ENCODE results near the gene RREB1.
"Not testable (repeated sequence)": the region's sequence is repeated elsewhere in the genome, so short reads cannot be mapped to it uniquely, and the experiment has no call there.

Gene RREB1

DNA sequence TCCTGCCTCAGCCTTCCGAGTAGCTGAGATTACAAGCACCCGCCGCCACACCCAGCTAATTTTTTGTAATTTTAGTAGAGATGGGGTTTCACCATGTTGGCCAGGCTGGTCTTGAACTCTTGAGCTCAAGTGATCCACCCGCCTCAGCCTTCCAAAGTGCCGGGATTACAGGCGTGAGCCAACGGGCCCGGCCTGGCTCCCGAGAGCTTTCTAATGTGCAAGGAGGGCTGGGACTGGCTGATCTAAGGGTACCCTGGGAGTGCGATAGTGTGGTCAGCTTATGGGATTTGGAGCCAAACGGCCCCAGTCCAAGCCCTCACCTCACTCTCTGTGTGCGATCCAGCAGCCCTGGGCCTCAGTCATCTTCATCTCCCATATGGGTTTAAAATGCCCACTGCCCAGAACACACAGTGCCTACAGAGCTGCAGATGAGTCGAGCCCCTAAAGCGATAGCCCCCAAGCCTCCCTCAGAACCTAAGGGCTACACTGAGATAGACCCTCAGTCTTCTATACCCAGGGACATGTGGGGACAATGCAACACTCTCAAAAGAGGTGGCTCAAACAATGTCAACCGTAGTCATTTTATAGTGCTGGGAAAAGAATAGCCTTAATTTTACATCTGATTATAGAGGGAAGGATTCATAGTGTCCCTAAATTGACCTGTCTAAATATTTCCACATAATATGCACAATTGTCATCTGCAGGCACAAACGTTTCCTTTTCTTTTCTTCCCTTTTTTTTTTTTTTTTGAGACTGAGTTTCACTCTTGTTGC lies 155.2 kb downstream of the RREB1 start:
- DNase-seq (ENCODE audit: low read depth), result no peak

DNA sequence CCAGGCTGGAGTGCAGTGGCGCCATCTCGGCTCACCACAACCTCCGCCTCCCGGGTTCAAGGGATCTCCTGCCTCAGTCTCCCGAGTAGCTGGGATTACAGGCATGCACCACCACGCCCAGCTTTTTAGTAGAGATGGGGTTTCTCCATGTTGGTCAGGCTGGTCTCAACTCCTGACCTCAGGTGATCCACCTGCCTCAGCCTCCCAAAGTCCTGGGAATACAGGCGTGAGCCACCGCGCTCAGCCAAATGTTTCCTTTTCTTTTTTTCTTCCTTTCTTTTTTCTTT lies 155.7 kb downstream of the RREB1 start:
- not testable (repeated sequence) for DNase-seq (ENCODE audit: low read depth)

DNA sequence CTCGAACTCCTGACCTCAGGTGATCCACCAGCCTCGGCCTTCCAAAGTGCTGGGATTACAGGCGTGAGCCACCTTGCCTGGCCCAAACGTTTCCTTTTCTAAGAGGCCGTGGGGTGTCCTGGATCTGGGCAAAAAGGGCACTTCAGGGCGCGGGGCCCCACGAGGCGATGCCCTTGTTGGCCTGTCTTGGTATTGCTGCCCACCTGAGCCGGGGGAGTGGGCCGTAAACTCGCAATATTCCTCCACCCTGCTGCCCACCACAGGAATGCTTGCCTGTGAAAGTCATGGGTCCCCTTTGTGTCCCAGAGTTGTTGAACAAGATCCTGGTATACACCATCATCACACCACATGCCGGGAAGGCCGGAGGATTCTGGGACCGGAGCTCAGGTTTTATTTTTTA lies 156.3 kb downstream of the RREB1 start:
- no peak for DNase-seq (ENCODE audit: low read depth)

DNA sequence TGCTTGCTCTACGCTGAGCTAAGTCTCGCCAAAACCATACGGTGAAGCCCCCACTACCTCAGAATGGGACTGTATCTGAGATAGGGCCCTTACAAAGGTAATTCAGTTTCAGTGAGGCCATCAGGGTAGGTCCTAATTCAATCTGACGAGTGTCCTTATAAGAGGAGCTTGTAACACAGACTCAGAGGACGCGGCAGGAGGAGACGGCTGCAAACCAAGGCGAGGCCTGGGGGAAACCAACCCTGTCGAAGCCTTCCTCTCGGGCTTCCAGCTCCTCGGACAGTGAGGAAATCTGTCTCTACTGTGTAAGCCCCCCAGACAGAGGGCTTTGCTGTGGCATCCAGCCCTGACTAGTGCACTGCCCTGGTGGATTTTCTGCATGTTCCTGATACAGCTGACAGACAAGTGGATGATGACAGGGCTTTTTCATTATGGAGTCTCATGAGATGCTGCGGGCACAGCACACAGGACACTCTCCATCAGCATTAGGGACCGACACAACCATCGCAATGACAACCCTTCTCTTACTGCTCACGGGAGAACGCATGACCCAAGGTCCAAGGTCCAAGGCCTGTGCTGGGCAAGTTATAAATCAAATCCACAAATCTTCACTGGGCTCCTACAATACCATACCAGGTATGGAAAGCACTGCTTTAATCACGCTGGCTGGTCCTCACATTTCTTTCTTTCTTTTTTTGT lies 157.1 kb downstream of the RREB1 start:
- DNase-seq (ENCODE audit: low read depth), result no peak

DNA sequence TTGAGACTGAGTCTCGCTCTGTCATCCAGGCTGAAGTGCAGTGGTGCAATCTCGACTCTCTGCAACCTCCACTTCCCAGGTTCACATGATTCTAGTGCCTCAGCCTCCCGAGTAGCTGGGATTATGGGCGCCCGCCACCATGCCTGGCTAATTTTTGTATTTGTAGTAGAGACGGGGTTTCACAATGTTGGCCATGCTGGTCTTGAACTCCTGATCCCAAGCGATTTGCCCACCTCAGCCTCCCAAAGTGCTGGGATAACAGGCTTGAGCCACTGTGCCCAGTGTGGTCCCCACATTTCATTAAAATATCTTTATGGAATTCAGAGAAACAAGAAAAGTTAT lies 157.6 kb downstream of the RREB1 start:
- DNase-seq (ENCODE audit: low read depth), result not testable (repeated sequence)

DNA sequence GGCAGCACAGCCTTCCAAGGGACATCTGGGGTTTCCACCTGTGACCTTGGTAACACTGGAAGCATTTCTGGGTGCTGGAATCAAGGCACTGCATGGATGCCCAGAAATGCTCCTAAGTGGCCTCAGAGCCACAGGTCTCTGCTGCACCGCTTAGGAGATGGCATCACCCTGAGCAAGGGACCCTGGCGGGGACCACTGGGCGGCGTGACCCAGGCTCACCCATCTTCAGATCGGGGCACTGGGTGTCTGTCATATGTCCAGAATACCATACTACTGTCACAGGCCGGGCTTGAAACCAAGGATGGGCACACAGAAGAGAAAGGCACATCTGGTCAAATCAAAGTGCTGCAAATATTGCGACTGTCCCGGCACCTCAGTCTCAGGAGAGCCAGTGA lies 159.3 kb downstream of the RREB1 start:
- no peak for DNase-seq (ENCODE audit: low read depth)

DNA sequence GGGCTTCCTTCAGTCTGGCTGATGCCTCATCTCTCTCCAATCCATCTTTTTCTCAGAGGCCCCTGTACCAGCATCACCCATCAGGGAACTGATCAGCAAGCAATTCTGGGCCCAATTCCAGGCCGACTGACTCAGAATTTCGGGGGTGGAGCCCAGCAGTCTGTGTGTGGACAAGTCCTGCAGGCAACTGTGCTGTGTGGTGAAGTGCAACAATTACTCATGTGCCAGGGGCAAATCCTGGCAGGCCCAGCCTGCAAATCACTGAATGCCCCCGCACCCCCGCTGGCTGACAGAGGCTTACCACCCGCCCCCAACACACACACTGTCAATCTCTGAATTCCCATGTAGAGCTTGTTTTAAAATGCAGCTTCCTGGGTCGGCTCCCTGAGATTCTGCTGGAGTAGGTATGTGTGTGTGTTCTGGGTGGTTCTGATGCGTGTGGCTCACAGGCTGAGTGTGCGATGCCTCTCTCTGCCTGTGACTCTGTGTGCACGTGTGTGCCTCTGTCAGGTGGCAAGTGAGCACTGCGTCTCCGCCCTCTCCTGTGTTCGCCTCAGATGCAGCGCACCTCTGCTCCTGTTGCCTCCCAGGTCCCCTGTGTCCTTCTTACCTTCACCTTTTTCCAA lies 159.8 kb downstream of the RREB1 start:
- no peak for DNase-seq (ENCODE audit: low read depth)

DNA sequence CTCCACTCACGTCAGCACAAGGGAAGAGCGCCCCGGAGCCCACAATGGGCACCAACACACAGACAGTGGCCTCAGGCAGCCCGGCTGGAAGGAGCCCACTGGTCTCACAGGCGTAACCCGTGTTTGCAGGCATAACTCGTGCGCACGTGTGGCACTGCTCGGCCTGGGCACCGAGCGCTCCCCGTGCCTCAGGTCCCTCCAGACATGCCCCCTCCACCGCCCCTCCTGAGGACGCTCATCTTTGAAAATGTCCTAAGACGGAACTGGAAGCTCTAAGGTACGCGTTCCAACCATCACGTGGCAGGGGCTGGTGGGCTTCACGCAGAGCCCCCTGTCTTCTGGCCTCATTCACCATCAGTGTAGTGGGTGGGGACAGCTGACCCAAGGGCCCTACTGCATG lies 160.6 kb downstream of the RREB1 start:
- no peak for DNase-seq (ENCODE audit: low read depth)

DNA sequence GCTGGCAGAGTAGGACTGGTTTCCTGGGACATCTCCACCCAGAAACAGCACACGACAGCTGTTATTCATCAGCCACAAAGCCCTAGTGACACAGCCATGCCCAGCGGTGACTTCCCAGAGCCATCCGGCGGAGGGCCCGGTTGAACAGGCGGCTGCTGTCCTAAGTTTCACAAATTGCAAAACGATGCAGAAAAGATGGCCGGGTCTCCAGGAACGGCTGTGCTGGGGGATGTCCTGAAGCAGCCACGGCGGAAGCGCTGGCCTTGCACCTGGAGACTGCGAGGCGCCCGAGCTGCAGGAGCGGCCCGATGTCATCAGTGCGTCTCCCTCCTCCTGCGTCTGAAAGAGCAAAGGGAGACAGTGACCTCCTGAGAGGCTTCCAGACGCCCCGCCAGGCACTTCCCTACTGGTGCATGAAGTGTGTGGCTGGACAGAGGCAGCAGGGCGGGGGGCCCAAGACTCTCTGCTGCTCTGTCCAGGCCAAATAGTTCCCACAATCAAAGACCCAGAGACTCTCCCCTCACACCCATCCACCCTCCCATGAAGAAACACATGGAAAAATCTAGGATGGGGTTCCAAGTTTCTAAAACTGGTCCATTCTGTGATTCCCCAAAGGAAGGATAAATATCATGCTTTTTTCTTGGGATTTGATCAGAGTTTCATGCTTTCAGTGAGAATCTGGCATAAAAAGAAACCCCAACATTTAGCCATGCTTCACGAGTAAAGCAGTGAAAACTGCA lies 161.2 kb downstream of the RREB1 start:
- DNase-seq (ENCODE audit: low read depth), result no peak

DNA sequence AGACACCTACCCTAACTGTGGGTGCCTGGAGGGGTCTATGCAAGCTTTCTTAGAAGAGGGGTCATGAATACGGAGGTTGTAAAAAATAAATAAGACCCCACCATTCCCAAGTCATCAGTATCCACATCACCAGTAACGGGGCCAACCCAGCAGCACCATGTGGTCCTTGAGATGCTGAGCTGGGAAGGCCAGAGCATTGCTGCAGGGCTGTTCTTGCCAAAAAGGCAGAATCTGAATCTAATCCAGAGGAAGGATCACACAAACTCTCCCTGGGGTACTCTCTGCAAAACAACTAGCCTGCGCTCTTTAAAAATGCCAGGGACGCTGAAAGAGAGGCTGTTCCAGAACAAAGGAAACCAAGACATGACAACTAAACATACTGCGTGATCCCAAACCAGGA lies 162.1 kb downstream of the RREB1 start:
- no peak for DNase-seq (ENCODE audit: low read depth)

DNA sequence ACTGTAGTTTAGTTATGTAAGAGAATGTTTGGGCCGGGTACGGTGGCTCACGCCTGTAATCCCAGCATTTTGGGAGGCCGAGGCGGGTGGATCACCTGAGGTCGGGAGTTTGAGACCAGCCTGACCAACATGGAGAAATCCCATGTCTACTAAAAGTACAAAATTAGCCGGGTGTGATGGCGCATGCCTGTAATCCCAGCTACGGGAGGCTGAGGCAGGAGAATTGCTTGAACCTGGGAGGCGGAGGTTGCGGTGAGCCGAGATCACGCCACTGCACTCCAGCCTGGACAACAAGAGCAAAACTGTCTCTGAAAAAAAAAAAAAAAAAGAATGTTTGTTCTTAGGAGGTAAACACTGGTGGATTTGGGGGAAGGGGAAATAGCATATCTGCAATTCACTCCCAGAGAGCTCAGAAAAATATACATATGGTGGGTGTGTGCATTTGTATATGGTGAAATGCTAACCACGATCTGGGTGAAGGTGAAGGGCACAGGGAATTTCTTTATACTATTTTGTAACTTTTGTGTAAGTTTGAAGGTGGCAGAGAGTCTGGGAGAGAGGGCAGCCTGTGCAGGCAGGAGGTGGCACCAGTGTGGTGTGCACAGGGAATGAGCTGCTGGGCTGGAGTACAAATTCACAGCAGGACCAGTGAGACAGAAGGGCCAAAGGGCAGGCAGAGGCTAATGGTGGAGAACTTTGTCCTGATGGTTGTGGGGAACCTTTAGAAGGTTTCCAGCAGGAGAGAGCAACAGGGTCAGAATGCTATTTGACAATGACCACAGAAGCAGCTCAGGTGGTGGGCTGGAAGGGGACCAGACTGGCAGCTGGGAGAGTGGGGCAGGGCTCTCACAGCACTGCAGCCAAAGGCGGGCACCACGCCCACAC lies 162.8 kb downstream of the RREB1 start:
- DNase-seq (ENCODE audit: low read depth), result no peak

DNA sequence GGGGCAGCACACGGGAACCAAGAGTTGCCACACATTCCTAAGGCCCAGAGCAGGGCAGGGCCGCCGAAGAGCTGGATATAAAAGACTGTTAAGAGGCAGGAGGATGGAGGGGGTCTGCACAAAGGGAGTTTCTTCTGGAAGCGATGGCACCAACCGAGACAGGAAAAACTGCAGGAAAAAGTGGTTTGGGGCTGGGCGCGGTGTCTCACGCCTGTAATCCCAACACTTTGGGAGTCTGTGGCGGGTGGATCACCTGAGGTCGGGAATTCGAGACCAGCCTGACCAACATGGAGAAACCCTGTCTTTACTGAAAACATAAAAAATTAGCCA lies 163.4 kb downstream of the RREB1 start:
- no peak for DNase-seq (ENCODE audit: low read depth)

DNA sequence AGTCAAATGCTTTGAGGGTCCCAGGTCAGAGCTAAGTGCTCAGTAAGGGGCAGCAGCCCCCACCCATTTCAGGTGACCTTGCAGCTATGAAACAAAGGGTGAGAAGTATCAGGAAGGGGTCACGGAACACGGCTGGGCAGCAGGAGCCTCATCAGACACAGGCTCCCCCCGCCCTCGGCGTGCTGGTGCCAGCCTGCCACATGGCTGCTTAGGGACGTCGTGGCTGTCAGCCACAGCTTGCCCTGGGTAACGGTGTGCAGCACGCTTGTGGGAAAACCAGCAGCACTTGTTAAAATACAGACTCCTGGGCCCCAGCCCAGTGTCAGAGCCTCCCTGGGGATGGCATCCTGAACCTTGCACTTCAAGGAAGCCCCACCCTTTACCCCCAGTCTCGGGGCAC lies 165.9 kb downstream of the RREB1 start:
- no peak for DNase-seq (ENCODE audit: low read depth)

DNA sequence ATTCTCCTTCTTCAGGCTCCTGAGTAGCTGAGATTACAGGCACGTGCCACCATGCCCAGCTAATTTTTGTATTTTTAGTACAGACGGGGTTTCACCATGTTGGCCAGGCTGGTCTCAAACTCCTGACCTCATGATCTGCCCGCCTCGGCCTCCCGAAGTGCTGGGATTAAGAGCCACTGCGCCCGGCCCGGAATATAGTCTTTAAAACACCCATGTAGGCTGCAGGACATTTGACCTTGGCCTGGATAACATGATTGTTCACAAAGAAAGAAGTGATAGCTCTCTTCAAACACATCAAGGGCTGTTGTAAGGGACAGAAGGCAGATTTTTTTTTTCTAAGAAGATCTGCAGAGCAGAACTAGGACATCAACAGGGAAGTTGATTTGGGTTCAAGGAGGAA lies 166.8 kb downstream of the RREB1 start:
- not testable (repeated sequence) for DNase-seq (ENCODE audit: low read depth)

DNA sequence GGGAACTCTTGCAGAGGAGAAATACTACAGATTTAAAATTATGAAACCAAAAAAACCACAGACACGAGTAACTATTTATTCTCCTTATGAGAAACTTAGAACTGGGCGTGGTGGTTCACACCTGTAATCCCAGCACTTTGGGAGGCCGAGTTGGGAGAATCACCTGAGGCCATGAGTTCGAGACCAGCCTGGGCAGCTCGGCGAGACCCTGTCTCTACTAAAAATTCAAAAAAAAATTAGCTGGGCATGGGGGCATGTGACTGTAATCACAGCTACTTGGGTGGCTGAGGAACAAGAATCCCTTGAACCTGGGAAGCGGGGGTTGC lies 168.4 kb downstream of the RREB1 start:
- no peak for DNase-seq (ENCODE audit: low read depth)

DNA sequence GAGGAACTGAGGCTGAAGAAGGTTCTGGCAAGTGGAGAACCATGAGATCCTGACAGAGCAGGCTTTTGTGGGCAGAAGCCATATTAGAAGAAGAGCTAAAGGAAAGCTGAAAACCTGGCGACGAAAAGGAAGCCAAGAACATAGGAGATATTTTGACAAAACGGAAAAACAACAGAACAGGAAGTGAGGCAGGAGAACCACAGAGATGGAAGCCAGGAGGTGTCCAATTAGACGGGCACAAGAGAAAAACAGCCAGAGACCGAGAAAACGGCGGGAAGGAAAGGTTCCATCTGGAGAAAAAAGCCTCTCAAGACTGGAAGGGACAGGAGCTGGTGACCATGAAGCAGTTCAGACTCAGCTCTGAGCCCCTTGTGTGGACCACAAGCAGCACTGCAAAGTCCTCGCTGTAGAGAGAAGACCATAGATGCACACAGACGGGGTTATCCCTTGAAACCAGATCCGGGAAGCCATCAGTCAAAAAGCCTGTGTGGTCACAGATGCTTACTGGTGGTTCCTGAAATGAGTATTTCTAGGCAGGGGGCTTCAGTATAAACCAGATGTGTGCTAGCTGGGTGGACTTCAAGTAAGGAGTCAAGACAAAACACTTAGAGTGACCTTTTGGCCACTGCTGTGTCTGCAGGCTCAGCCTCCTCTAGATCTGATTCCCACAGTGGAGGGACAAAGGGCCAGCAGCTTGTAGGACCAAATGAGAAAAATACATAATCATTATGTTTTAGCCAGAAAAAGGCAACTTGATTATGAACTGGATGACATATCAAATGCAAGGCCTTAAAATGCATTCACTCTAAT lies 174.5 kb downstream of the RREB1 start:
- DNase-seq (ENCODE audit: low read depth), result no peak

DNA sequence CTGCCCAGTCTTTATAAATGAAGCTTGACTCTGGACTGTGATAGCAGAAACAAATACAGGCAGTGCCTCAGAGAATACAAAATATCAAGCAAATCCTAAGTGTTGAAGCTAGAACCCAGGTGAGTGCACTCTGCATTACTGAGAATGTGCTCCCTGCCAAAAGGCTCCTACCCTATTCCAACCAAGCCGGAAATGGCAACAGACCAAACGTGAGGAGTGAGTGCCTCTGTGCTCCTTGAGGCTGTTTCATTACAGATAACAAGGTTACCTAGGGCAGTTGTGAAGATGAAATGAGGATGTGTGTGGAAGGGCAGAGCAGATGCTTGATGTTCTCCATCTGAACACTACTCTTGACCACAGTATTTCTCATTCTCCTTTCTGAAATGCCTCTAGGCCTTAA lies 175.9 kb downstream of the RREB1 start:
- no peak for DNase-seq (ENCODE audit: low read depth)

DNA sequence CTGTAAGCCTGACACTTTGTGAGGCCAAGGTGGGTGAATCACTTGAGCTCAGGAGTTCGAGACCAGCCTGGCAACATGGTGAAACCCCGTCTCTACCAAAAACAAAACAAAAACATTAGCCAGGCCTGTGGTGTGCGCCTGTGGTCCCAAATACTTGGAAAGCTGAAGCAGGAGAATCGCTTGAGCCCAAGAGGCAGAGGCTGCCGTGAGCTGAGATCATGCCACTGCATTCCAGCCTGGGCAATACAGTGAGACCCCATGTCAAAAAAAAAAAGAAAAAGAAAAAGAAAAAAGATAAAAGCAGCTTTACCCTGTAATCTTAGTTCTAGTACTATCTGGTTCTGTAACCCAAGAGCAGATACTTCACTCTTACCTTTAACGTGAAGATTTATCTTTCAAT lies 177.7 kb downstream of the RREB1 start:
- DNase-seq (ENCODE audit: low read depth), result no peak

DNA sequence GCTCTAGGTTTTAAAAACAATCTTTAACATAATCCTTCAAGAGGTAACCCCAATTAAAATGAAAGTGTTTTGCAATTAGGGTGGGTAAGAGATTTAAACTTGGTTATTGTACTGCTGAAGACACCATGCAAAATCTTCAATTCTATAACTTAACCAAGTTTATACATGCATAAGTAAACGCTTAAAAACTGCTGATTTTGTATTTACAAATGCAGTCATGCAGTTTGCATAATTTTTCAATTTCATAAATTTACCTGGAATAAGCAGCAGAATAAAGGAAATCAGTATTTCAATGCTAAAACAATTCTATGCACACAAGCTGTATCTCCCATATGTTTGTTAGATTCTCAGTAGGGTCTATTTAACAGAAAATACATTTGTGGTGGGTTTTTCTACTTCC lies 182.3 kb downstream of the RREB1 start:
- no peak for DNase-seq (ENCODE audit: low read depth)

DNA sequence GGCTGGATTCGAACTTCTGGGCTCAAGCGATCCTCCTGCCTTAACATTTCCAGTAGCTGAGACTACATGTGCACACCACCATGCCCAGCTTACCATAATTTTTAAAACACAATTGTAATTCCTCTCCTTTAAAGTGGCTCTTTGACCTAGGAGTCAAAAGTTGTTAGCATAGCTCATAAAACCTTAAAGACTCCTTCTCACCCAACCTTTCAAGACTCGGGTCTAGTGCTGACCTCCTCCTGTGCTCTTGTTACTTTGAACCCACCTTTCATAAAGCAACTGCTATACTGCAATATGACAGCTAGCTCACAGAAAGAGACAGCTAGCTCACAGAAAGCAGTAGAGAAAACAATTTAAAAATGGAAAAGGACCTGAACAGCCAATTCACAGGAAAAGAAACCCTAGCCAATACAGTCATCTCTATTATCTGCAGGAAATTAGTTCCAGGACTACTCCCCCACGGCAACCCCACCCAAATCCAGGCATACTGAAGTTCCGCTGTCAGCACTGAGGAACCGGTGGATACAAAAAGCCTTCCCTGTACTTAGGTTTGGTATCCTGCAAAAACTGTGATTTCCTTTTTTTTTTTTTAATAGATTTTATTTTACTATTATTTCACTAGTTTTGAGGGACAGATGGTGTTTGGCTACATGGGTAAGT lies 185.0 kb downstream of the RREB1 start:
- no peak for DNase-seq (ENCODE audit: low read depth)

DNA sequence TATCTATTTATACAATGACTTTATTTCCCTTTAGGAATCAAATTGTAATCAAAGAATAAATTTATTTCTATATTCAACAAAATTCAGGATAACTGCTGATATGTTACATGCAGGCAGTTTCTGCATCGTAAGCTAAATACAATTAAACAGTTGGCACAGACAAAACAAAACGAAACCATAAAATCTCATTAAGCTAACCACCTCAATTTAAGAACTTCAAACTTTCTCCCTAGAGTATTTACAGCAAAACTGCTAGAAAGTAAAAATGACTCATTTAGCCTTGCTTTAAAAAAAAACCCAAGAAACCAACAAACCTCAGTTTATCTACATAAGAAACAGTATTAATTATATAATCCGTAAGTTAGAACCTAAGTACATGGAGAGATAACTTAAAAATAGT lies 188.2 kb downstream of the RREB1 start:
- no peak for DNase-seq (ENCODE audit: low read depth)
